ENCODE measurements around the gene FAM78A. TPM values are rescaled to one million over a fixed set of nuclear protein-coding genes. Genes with fewer than 3 reads are reported as not detected.

FAM78A gene
- total and polyA plus RNA-seq, 2 experiments from 2014 or later = 0.23 to 1.1 TPM

DNA sequence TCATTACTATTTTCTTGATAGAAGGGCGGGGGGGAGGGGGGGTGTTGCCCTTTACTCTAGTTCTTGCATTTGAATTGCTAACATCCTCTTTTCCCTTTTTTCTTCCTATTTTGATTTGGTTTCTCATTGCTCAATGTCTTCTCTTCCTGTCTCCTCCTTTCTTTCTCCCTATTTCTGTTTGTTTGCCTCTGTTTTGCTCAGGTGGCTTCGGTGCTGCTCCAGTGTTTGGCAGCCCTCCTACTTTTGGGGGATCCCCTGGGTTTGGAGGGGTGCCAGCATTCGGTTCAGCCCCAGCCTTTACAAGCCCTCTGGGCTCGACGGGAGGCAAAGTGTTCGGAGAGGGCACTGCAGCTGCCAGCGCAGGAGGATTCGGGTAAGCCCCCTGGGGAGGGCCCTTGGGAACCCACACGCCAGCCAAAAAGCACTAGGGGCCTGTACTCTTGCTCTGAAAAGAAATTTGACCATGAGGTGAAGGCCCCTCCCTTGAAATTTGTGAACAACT, 48.3 kb downstream of the FAM78A start:
- WGBS, 2 experiments (ENCODE audit: low coverage in 1 of 2, low lambda C conversion rate in 2 of 2, missing lambda C conversion rate in 2 of 2) = 86 to 92% methylated on average over 9 of the region's 9 CpGs
- H3K36me3 ChIP-seq (ENCODE audit: low read depth) = peaks cover 8% of the 10 kb centered on the region; the same call in 1 of the 2 replicates
- H3K27ac ChIP-seq = no peak overlapping the region
- TF ChIP-seq EZH2phosphoT487 (IDR thresholded peaks at IDR 0.05; ENCODE audit: insufficient read depth, low read depth) (no peak), EZH2 (IDR thresholded peaks at IDR 0.05; ENCODE audit: insufficient read depth, poor library complexity, severe bottlenecking) (no peak)
- in situ Hi-C loops (cut with MboI) = no loop called here
- no peaks in the 10 kb centered on the region for H3K27me3 ChIP-seq (replicated peaks; ENCODE audit: insufficient read depth)
- no peak overlapping the region for H3K9ac ChIP-seq
- H3K4me1 ChIP-seq (ENCODE audit: insufficient read depth) = no peaks in the 10 kb centered on the region
- no peak overlapping the region for H3K4me3 ChIP-seq
- DNase-seq = no peak
- no peaks in the 10 kb centered on the region for H3K79me2 ChIP-seq (ENCODE audit: insufficient read depth)
- no peaks in the 10 kb centered on the region for H3K9me3 ChIP-seq (ENCODE audit: low read depth)
- no peaks in the 10 kb centered on the region for H4K20me1 ChIP-seq (ENCODE audit: insufficient read depth)
- H3K9me2 ChIP-seq (ENCODE audit: insufficient read depth) = no peaks in the 10 kb centered on the region
- H3F3A ChIP-seq (ENCODE audit: insufficient read depth) = no peaks in the 10 kb centered on the region
- H2AFZ ChIP-seq = no peak overlapping the region
- no peak overlapping the region for H3K4me2 ChIP-seq (ENCODE audit: unreplicated experiment)

DNA sequence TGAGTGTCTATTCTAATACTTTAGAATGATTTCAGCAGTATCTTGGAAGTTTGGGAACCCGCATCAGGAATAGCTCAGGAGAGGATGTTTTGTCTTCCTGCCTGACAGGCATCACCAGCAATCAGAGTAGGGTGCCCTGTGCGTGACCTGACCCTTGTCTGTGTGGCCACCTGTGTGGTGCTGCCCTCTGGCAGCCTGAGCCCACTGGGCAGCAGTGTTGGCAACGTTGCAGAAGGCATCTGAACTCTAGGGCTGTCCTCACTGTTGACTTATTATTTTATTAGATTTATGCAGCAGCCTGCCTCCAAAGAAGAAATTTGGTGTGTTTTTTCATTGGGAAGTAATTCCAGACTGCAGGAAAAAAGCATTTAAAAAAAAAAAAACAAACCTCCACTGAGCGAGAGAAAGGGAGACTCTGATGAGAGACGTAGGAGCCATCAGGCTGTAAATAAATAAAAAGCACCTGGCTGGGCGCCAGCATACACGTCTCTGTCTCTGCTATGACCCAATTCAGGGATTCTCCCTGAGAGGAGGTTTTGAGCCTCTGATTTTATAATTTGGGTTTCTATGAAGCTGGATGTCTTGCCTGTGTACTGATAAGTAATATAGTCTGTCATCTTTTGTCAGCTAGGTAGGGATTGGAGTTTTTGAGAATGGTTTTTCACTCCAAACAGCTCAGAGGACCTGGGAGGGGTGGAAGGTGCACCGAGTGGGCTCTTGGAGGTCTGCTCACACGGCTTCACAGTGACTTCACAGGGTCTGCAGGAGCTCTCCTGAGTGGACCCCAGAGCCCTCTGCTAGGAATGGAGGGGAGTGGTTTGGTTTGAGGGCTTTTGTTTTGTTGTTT, 49.0 kb downstream of the FAM78A start:
- Histone ChIP-seq H4K20me1 (ENCODE audit: insufficient read depth) (no peaks in the 10 kb centered on the region), H3K9me3 (ENCODE audit: low read depth) (no peaks in the 10 kb centered on the region), H3K27me3 (replicated peaks; ENCODE audit: insufficient read depth) (no peaks in the 10 kb centered on the region), H2AFZ (no peak overlapping the region), H3K79me2 (ENCODE audit: insufficient read depth) (no peaks in the 10 kb centered on the region), H3F3A (ENCODE audit: insufficient read depth) (no peaks in the 10 kb centered on the region), H3K4me2 (ENCODE audit: unreplicated experiment) (no peak overlapping the region), H3K4me1 (ENCODE audit: insufficient read depth) (no peaks in the 10 kb centered on the region), H3K4me3 (no peak overlapping the region), H3K36me3 (ENCODE audit: low read depth) (peaks cover 8% of the 10 kb centered on the region; the same call in 1 of the 2 replicates), H3K27ac (no peak overlapping the region), H3K9ac (no peak overlapping the region), H3K9me2 (ENCODE audit: insufficient read depth) (no peaks in the 10 kb centered on the region)
- in situ Hi-C loops (cut with MboI) = no loop called here
- DNase-seq = no peak
- 72 to 73% methylated on average over 9 of the region's 9 CpGs for WGBS, 2 experiments (ENCODE audit: low coverage in 1 of 2, low lambda C conversion rate in 2 of 2, missing lambda C conversion rate in 2 of 2)
- no peak for TF ChIP-seq EZH2 (IDR thresholded peaks at IDR 0.05; ENCODE audit: insufficient read depth, poor library complexity, severe bottlenecking)
- no peak for TF ChIP-seq EZH2phosphoT487 (IDR thresholded peaks at IDR 0.05; ENCODE audit: insufficient read depth, low read depth)

DNA sequence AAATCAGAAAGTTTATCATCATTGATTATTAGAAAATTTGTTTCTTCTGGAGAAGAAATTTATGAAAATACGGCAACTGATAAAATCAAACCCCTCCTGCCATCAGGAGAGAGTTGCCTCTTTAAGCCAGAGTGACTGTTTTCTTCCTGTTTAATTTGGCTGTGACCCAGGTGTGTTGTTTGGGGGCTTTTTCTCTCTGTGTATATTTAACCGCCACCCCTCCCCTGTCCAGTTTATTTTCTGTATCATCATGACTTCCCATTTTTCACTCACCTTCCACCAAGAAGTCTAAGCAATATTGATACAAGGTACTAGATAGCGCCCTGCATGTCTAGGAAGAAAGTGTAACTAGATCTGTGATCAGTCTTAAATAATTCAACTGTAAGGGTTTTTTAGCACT, 50.1 kb downstream of the FAM78A start:
- no peak overlapping the region for H3K9ac ChIP-seq
- H3K4me3 ChIP-seq = no peak overlapping the region
- no peaks in the 10 kb centered on the region for H3K27me3 ChIP-seq (replicated peaks; ENCODE audit: insufficient read depth)
- H3F3A ChIP-seq (ENCODE audit: insufficient read depth) = no peaks in the 10 kb centered on the region
- no peaks in the 10 kb centered on the region for H3K4me1 ChIP-seq (ENCODE audit: insufficient read depth)
- no peak overlapping the region for H3K4me2 ChIP-seq (ENCODE audit: unreplicated experiment)
- H3K79me2 ChIP-seq (ENCODE audit: insufficient read depth) = no peaks in the 10 kb centered on the region
- H3K9me3 ChIP-seq (ENCODE audit: low read depth) = no peaks in the 10 kb centered on the region
- H3K36me3 ChIP-seq (ENCODE audit: low read depth) = peaks cover 8% of the 10 kb centered on the region; the same call in 1 of the 2 replicates
- no peak overlapping the region for H3K27ac ChIP-seq
- WGBS, 2 experiments (ENCODE audit: low coverage in 1 of 2, low lambda C conversion rate in 2 of 2, missing lambda C conversion rate in 2 of 2) = 96 to 100% methylated on average over 3 of the region's 3 CpGs
- no peaks in the 10 kb centered on the region for H3K9me2 ChIP-seq (ENCODE audit: insufficient read depth)
- DNase-seq = no peak
- in situ Hi-C loops (cut with MboI) = no loop called here
- H4K20me1 ChIP-seq (ENCODE audit: insufficient read depth) = no peaks in the 10 kb centered on the region
- TF ChIP-seq EZH2 (IDR thresholded peaks at IDR 0.05; ENCODE audit: insufficient read depth, poor library complexity, severe bottlenecking) (no peak), EZH2phosphoT487 (IDR thresholded peaks at IDR 0.05; ENCODE audit: insufficient read depth, low read depth) (no peak)
- no peak overlapping the region for H2AFZ ChIP-seq

DNA sequence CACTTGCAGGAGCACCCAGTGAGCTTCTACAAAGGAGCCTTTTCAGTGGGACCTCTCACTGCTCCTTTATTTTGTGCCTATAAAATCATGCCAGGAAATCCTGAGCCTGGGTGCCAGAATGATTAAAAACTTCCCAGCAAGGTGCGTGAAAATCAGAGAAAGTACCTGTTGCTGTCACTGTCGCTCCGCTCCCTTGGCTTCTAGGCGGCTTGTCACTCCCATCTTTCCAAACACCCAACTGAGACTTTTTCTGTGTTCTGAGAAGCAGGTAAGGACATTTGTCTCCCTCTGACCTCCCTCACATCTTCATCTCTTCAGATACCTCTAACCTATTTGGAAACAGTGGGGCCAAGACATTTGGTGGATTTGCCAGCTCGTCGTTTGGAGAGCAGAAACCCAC, 53.9 kb downstream of the FAM78A start:
- WGBS, 2 experiments (ENCODE audit: low coverage in 1 of 2, low lambda C conversion rate in 2 of 2, missing lambda C conversion rate in 2 of 2) = 90 to 91% methylated on average over 6 of the region's 6 CpGs

More for the DNA sequence above, 53.9 kb downstream of the FAM78A start:
- TF ChIP-seq EZH2phosphoT487 (IDR thresholded peaks at IDR 0.05; ENCODE audit: insufficient read depth, low read depth) = no peak
- Histone ChIP-seq H3K4me2 (ENCODE audit: unreplicated experiment) (no peak overlapping the region), H3K27me3 (replicated peaks; ENCODE audit: insufficient read depth) (no peaks in the 10 kb centered on the region), H3K9me3 (ENCODE audit: low read depth) (no peaks in the 10 kb centered on the region), H3K27ac (no peak overlapping the region), H3K9me2 (ENCODE audit: insufficient read depth) (no peaks in the 10 kb centered on the region), H3K4me3 (no peak overlapping the region), H3K9ac (no peak overlapping the region), H4K20me1 (ENCODE audit: insufficient read depth) (no peaks in the 10 kb centered on the region), H3K79me2 (ENCODE audit: insufficient read depth) (no peaks in the 10 kb centered on the region), H3K4me1 (ENCODE audit: insufficient read depth) (0 out of 2 replicates have a peak, but pooled peaks cover 7% of the 10 kb centered on the region), H2AFZ (no peak overlapping the region), H3F3A (ENCODE audit: insufficient read depth) (no peaks in the 10 kb centered on the region), H3K36me3 (ENCODE audit: low read depth) (peaks cover 4% of the 10 kb centered on the region; the same call in 1 of the 2 replicates)
- in situ Hi-C loops (cut with MboI) = no loop called here
- no peak for DNase-seq
